GM21717 (cell line): ENCODE results near the gene B4GALT4.
"Not testable (repeated sequence)": the region's sequence is repeated elsewhere in the genome, so short reads cannot be mapped to it uniquely, and the experiment has no call there.

Source experiments
- ATAC-seq: cut with Tn5 transposase; IDR thresholded peaks from one replicate; pipeline ENCODE4 v1.9.1; 2021; ENCODE audit warnings: mild to moderate bottlenecking, moderate library complexity; ENCODE audit not compliant: unreplicated experiment

B4GALT4 gene

DNA sequence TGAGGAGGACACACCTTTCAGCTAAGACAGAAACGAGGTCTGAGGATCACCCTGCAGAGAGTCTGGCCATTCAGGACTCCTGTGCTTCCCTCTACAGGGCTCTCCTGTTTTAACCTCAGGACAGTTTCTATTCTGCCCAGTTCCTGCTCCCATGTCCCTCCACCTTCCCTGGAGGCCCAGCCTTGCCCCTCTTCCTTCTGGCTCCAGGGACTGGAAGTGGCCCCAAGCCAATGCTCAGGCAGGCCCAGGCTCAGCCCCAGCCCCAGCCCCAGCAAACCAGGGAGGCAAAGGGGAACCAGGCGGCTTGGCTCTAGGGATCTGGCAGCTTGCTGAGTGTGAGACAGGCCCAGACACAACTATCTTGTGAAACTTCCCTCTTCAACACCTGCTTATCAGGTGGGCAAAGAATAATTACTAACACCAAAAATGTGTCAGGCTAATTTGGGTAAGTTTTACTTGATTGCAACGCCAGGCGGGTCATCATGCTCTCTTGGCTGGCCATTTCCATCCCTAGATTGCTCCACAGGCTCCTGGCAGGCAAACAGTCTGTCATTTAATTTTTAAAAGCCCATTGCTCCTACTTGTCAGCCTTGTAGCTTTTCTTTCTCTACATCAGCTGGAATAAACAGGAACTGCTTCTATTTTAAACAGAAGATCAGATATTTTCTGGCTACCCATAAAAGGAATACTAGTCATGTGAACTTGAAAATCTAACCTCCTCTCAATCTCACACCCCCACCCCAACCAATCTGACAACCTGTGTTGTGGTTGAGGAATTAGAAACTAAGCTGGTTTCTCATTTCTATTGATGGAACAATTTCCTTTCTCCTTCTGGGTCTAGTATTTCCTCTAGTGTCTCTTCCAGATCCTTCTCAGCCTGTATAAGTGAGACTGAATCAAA is 33.8 kb downstream of the B4GALT4 start:
- ATAC-seq, result no peak

DNA sequence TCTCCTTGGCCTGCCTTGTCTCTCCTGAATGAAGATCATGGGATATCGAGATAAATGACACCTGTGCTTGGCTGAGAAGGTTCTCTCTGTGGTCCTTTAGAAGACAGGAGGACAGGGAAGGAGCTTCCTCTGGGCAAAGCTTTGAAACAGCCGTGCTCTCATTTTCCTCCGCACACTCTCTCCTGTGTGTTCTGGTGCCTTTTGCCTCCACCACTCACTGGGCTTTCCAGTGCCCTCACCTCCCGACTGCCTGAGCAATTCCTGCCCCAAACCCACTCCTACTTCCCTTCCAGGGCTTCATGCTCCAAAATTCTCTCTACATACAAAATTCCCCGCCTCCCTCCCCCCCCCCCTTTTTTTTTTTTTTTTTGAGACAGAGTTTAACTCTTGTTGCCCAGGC is 35.0 kb downstream of the B4GALT4 start:
- ATAC-seq, result no peak

DNA sequence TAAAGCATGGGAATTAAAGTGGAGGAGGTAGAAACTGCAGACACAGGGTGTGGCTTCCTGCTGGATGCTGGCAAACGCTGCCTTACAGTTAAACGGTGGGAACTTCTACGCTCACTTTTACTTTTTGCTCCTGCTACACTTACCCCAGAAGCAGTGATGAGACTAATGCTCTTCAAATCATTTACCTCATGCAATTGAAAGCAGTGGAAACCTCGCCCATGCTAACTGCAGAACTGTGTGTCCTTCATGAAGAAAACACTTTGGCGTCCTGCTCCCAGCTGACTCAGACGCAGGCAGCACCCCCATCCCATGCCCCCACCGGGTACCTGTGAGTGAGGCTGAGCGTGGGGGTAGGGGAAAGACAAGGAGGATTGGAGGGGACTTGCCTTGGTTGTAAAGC is 35.5 kb downstream of the B4GALT4 start:
- no peak for ATAC-seq

DNA sequence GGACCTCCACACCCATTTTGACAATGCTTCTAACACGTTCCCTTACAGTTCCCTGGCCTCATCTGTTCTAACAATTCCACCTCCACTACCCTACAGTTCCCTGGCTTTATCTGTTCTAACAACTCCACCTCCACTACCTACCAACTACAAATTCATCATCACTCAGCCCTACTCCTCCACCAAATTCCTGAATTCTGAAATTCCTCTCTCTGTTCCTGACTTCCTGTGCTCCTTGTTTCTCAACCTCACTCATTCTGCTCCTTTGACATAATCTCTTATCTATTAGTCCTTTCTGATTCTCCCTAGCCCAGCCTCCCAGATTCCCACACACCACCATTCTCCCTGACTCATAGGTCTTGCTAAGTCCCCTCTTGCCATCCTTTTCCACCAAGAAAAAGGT is 44.8 kb downstream of the B4GALT4 start:
- no peak for ATAC-seq

DNA sequence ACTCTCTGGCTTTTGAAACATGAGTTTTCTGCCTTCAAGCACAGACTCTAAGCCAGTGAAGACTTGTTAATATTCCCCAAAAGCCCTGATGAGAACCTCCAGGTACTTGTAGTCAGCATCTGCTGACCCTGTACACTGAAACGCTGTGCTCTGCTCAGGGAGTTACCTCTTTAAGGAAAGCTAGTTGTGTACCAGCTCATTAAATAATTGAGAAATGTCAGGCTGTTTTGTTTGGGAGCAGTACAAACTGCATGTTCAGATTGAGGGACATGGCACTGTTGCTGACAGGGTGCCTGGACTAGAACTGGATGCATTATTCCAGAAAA is 45.6 kb downstream of the B4GALT4 start:
- no peak for ATAC-seq

DNA sequence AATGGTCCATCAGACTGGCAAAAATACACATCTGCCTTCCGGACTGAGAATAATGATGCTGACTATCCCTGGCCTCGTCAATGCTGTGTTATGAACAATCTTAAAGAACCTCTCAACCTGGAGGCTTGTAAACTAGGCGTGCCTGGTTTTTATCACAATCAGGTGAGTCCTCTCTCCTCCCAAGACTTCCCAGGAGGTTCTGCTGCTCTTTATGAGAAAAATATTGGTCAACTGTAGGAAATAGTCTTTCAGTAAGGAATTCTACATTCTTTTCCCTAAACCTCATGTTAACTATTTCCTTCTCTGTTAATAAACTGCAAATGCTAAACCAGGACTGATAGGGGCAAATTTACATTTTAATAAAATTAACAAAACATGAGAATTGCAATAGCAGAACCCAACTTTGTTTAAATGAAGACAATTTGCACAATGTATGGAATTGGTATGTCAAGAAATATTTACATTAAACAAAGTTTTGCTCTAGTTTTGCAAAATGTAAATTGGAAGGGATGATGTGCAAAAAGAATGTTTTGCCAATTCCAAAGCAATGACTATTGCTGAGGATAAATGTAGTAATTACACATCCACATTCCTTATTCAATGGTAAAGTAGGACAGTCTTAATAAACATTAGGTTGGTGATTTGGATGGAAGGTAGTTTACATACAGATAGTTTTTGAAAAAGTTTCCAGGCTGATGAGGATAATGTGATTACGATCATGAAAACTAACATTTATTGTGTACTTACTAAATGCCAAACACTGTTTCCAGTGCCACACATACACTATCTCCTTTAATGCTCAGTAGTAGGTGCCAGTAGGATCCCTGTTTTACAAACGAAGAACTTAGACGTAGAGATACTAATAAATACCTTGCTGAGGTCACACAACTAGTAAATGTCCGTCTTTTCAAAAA is 46.2 kb downstream of the B4GALT4 start:
- ATAC-seq, result no peak

DNA sequence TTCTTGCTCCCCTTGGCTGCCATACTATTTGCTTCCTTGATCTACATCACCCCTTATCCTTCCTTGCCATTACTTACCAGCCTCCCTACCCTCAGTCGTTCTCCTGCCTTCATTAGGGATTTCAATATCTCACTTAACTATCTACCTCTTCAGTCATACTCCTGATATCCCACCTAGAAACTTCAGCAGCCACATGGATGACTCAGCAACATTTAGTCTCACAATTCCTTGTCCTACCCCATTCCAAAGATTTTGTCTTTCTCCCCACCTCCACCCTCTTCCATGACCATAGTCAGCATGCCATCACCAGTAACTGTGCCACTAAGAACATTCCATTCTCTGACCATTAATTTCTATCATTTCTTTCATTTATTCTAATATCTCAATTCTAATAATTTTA is 48.9 kb downstream of the B4GALT4 start:
- no peak for ATAC-seq

DNA sequence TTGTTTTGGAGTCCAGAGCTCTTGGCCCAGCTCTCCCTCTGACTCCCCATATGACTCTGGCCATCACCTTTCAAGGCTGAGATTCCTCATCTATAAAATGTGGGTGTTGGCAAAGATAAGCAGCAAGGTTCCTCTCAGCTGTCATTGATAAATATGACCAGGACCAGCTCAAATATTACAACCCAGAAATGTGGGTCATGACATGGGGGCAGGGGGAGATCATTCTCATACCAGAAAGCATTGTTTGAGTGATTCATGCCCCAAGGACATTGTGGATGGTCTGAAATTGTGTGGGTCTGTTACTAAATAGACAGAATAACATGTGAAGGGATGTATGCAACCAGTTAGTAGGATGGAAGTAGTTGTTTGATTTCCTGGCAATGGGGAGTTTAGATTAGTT is 53.4 kb downstream of the B4GALT4 start:
- ATAC-seq, result no peak

DNA sequence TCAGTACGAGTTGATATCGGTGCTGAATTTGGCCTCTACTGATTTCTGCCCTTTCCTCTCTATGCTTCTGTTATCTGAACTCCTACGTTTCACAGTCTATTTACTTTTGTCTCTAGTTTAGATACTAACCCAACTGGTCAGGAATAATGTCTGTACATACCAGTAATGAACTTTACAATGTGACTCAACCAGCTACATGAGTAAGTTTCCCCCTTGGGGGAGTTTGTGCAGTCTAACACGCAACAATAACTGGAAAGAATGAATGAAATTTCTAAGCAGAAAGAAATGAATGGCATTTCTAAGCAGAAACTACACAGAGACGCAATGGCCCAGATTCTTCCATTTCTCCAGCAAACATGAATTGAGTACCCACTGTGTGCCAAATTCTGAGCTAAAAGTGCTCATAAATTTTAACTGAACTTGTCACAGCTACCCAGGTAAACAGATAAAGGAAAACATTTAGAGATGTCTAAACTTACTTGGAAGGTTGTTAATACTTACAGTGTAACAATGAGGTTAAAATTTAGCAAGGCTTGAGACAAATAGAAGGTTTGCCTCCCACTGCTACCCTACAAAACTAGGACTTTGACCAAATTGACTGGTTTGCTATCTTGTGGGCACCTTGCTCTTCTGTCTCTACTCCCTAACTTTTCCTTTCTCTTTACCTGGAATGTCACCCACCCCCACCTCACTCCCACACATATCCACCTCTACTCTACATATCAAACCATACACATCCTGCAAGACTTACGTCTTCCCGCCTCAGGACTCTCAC is 55.7 kb downstream of the B4GALT4 start:
- no peak for ATAC-seq

DNA sequence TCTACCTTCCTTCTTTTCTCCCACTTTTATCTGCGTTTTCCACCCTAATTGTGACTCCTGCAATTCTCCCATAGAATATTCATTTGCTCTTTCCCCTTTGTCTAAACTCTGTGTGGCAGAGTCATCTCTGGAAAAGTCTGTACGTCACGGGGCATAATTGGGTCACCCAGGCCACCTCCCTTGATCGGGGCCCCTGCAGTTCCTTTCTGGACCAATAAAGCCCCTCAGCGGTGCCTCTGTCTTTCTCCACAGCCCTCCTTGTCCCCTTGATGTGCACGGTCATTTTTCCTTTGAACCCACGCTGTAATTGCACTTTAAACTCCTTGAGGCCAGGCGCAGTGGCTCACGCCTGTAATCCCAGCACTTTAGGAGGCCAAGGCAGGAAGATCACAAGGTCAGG is 56.6 kb downstream of the B4GALT4 start:
- no peak for ATAC-seq

DNA sequence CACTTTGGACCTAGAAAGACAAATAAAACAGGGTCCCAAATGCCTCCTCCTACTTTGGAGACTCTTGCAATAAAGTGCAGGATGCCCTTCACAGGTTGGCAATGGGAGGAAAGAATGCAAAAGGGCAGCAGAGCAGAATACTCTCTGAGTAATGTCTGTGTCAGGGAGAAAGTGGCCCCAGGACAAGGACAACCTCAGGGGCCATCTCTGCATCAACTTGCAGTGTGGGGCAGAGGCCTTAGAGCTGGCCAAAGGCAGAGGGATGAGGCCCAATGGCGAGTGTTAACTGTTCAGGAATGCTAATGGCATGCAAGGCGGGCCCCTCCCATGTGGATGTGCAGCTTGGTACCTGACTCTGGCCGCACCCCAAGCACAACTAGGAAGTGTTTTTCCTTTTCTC is 58.9 kb downstream of the B4GALT4 start:
- no peak for ATAC-seq

DNA sequence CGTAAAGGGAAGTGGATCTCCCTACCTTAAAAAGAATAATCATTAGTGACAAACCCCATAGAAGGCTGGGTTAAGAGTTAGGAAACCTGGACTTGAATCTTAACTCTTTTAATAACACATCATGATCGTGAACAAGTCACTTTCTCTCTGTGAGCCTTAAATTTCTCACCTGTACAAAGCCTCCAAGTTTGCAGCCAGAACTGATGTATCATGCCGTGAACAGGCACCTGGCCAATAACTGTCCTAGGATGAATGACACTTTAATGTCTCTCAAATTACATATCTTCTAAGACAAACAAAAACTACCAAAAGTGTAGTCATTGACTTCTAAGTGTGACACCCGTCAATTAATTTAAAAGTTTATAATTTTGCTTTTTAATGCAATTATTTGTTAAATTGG is 63.4 kb downstream of the B4GALT4 start:
- no peak for ATAC-seq

DNA sequence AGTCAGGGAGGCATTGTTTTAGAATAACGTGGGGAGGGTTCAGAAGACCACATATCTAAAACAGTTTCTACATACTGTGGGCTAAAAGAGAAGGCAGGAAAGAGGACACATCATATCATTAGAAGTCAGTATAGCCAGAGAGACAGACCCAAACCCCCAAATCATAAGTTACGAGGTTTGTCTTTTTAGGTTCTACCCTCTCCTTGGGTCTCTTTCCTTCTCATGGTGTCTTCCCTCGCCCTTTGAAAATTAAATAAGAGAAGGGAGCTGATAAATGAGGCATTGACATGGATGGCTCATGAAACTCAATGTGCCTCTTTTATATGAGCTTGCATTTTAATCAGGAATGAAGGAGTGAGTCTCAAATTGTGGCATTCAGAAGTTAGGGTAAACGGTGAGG is 63.9 kb downstream of the B4GALT4 start:
- ATAC-seq, result no peak

DNA sequence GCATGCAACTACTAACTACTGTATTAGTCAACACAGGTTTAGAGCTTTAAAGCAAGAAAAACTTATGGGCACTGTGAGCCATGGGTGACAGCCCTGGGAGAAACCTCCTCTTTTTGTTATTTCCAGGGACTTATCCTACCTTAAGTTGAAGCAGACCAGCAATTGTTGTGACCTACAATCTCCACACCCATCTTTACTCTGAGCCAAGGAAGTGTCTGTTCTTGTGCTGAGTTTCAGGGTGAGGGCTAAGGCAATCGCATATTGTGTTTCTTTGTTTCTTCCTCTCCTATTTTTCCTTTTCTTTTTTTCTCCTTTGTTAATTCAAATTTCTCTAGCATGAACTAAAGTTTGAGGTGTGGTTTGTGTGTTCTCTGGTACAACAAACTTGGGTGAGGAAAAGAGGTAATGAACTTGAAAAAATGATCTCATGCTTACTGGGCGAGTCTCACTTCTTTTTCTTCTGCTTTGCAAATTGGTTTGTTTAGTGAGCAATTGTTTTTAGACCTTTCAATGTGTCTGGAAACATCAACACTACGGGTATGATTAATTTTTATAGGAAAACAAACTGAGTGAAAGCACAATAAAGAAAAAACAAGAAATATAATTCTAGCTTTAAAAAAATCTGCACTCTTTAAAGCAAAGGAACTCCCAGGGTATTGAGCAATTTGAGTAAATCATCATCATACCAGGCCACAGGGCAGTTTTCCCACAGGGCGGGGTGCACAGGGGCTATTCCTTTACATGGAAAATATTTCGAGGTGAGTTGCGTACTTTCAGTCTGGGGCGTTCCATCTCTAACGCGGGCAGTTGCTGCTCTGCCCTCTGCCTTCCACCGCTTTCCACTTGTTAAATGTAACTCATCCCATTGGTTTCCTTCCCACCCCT is 64.6 kb downstream of the B4GALT4 start:
- no peak for ATAC-seq

DNA sequence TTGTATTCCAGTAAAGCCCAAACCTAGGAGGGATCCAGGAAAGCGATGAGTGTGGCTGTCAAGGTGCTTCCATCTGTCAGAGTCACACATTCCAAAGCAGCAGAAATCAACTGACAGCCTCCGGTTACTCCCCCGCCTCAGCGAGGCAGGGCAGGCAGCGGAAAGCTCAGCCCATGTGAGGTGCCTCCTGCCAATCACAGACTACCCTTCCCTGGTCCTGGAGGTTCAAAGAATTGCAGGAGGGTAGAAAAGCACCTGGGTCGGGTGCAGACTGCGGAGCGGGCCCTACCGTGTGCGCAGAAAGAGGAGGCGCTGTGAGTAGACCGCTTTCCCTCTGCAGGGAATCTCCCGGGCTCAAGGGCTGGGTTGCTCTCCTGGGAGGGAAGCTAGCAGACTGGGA is 67.4 kb downstream of the B4GALT4 start, which contains the start of gene UPK1B:
Gene UPK1B (plus strand): TSS at position 274 of the 400 bp plus-strand sequence. CDS start 13,144 bp downstream, outside the sequence.
- ATAC-seq, result no peak

DNA sequence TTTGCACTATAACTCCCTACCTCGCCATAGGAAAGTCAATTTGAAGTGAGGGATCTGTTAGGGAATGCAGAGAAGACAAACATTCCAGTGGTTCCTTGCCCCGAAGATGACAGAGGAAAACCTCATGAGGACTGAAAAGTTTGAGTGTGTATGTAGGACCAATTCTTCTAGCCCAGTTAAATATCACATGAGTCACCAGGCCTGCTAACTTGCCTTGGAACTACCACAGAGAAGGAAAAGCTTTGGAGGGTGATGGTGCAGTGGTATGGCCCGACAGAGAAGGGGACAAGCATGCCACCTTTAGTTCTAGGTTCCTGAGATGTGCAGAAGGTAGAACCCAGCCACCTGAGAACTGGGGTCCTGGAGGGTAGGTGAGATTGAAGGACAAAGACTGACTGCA is 69.9 kb downstream of the B4GALT4 start:
- ATAC-seq, result no peak

DNA sequence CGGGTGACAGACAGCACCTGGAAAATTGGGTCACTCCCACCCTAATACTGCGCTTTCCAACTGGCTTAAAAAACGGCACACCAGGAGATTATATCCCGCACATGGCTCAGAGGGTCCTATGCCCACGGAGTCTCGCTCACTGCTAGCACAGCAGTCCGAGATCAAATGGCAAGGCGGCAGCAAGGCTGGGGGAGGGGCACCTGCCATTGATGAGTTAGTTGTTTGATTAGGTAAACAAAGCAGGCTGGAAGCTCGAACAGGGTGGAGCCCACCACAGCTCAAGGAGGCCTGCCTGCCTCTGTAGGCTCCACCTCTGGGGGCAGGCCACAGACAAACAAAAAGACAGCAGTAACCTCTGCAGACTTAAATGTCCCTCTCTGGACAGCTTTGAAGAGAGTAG is 75.9 kb downstream of the B4GALT4 start:
- not testable (repeated sequence) for ATAC-seq
